Ovary (tissue), 9 donors: Measurements from ENCODE around the gene GUK1. TPM values are rescaled to one million over a fixed set of nuclear protein-coding genes. Genes with fewer than 3 reads are reported as not detected.

Experiments used
- DNase-seq, 5 donors: peaks; one replicate each; pipeline ENCODE4 v3.0.0-alpha.2; 2019 to 2020
- H3K27ac ChIP-seq, 2 donors: fragments of 200-600 bp; one replicate each; pipeline versions ENCODE4 v1.5.1 to v1.8.0; 2019 to 2022
- H3K27me3 ChIP-seq: fragments of 200-600 bp; one replicate; pipeline ENCODE4 v1.8.0; 2022
- H3K36me3 ChIP-seq: fragments of 200-600 bp; sonication (generic); one replicate; pipeline ENCODE4 v1.5.1; 2019
- H3K4me1 ChIP-seq: one replicate; pipeline ENCODE4 v1.8.1; 2013; ENCODE audit warnings: mild to moderate bottlenecking, moderate library complexity; ENCODE audit not compliant: insufficient read depth
- H3K4me3 ChIP-seq: fragments of 200-600 bp; sonication (generic); one replicate; pipeline ENCODE4 v1.5.1; 2017
- H3K9me3 ChIP-seq, 2 donors: fragments of 200-600 bp in 1 of 2; sonication (generic) in 1 of 2; one replicate each; pipeline versions ENCODE4 v1.5.1 to v1.8.1; 2013 to 2019; ENCODE audit warnings: mild to moderate bottlenecking in 1 of 2, moderate library complexity in 1 of 2
- EP300 ChIP-seq: sonication (generic); formaldehyde crosslinking; IDR thresholded peaks from one replicate; pipeline ENCODE4 v1.6.1; 2017; ENCODE audit warnings: antibody characterized with exemption
- POLR2A ChIP-seq: fragments of 450-650 bp; IDR thresholded peaks from one replicate; pipeline ENCODE4 v1.6.1; 2017; ENCODE audit warnings: antibody characterized with exemption, mild to moderate bottlenecking, moderate library complexity
- WGBS, 3 donors: extraction: QIAGEN DNeasy Blood & Tissue Kit in 1 of 3; methylation state at CpG; one replicate each; pipeline versions ENCODE4 v1.1.5 to v1.1.7; 2013 to 2017; 5-methylcytosine and 5-hydroxymethylcytosine counted together
- intact Hi-C, 4 donors: fragments of 100-400 bp; cut with DNase I; formaldehyde crosslinking; loops; one replicate each; pipeline versions ENCODE4 v1.11.0 to v1.15.1; 2022 to 2023
- polyA plus RNA-seq, 2 donors: library from polyadenylated mRNA; stranded (reverse); fragments of 200-250 nt in 1 of 2; fragments of 350-450 nt in 1 of 2; fragmentation: Illumina TruSeq in 1 of 2; extraction: RNeasy Lipid Tissue Mini Kit (QIAGEN cat#74804) in 1 of 2; gene quantifications; one replicate each; pipeline ENCODE4 v1.2.3, GENCODE V29; 2013 to 2014
- total RNA-seq, 7 donors: library from RNA; depleted of rRNA in 2 of 7; stranded (reverse); fragments of >200 nt in 2 of 7; fragmentation: NEBNext Ultra II Directional in 3 of 7; extraction: Animal tissue kit (Norgen Biotek cat#: 25700) in 3 of 7; gene quantifications; one replicate each; pipeline versions ENCODE4 v1.1.0 to v1.2.4, GENCODE V29; 2016 to 2023
- TF ChIP-seq, protein P1 (sequence below), 3 donors: fragments of 450-650 bp in 2 of 3; fragments of 200-600 bp in 1 of 3; IDR thresholded peaks; one replicate each; pipeline versions ENCODE4 v1.5.1 to v1.8.0; 2016 to 2022; ENCODE audit warnings: antibody characterized with exemption in 3 of 3, mild to moderate bottlenecking in 1 of 3
- donor health status: DM: no; HTN: no; CAD: no; lungs with moderate emphysema.
- donor health status: DM: no; HTN: no; CAD: no.
- donor health status: Bipolar disorder and iron deficiency.
- donor health status: DM: yes; HTN: yes; CAD: no.
- donor health status: DM: no; HTN: no; CAD: no.
- donor health status: DM: yes; HTN: yes; CAD: no.

GUK1 gene
- total and polyA plus RNA-seq, 9 donors: 17.7 to 256 (median 171) TPM

DNA sequence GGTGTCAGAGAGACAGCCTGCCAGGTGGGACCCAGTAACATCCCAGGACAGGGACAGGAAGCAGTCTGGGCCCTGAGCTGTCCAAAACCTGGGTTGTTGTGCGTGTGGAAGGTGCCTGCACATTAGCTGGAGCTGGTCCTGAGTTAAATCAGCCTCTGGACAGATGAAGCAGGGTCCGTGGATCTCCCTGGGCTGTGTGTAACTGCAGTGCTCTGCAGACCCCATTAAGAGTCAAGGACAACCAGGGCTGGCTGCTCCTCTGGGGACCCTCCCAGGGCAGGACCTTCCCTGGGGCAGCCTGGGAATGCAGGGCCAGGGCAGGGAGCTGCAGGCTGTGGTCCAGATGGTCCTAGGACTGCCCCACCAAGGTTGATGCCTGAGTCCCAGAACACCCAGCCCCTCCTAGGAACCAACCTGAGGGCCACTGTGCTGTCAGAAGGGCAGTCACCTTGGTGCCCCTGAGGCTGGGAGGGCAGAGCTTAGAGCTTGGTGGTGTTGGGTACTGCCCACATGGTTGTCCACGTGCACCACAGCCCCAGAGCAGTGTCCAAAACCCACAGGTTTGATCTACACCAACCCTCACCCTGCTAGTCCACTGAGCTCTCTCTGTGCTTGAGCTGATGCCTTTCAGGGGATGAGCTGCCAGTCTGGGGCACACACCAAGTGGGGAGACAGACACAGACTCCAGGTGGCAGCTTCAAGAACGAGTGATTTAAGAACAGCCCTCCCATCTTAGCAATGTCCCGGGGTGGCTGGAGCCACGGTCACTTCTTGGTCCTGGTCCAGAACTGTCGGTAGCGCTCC, 33.9 kb upstream of the GUK1 start:
- peaks cover 6% of the 10 kb centered on the region for H3K4me1 ChIP-seq
- H3K27ac ChIP-seq: no peak overlapping the region
- H3K9me3 ChIP-seq: no peaks in the 10 kb centered on the region
- TF ChIP-seq, protein P1, sequence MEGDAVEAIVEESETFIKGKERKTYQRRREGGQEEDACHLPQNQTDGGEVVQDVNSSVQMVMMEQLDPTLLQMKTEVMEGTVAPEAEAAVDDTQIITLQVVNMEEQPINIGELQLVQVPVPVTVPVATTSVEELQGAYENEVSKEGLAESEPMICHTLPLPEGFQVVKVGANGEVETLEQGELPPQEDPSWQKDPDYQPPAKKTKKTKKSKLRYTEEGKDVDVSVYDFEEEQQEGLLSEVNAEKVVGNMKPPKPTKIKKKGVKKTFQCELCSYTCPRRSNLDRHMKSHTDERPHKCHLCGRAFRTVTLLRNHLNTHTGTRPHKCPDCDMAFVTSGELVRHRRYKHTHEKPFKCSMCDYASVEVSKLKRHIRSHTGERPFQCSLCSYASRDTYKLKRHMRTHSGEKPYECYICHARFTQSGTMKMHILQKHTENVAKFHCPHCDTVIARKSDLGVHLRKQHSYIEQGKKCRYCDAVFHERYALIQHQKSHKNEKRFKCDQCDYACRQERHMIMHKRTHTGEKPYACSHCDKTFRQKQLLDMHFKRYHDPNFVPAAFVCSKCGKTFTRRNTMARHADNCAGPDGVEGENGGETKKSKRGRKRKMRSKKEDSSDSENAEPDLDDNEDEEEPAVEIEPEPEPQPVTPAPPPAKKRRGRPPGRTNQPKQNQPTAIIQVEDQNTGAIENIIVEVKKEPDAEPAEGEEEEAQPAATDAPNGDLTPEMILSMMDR (IDR thresholded peaks at IDR 0.05): no peak
- TF ChIP-seq EP300 (no peak), POLR2A (no peak)
- H3K4me3 ChIP-seq: no peak overlapping the region
- no peak for DNase-seq
- 69 to 72% (median 70%) methylated on average over 8 of the region's 8 CpGs for WGBS, 3 donors
- H3K27me3 ChIP-seq: no peaks in the 10 kb centered on the region
- H3K36me3 ChIP-seq: no peaks in the 10 kb centered on the region
- intact Hi-C loops: no loop called here

DNA sequence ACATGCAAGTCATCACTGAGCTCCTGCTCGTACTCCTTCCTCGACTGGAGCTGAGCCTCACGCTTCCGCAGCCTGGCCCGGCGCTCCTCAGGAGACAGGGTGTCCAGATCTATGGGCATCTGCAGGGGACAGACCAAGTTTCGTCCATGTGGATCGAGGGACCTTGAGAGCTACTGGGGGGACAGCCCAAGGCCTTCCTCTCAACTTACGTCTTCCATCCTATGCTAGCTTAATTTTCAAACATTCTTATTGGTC, 33.4 kb upstream of the GUK1 start:
- intact Hi-C loops: no loop called here
- 78 to 86% (median 79%) methylated on average over 9 of the region's 9 CpGs for WGBS, 3 donors

DNA sequence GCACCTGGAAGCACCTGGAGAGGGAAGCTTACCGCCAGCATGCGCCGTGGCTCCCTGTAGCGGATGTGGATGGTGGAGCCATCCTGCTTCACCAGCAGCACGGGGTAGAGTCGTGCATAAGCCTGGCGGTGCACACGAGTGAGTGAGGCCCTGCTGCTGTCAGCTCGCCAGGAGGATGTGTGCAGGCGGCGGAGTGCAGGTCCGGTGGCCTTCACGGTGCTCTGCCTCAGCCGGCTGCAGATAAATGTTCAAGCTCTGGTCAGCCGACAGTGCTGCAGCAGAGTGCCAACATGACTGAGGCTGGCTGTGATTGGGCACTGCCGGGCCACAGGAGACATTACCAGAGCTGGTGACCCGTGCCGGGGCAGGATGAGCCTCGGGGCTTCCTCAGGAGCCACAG, 32.4 kb upstream of the GUK1 start:
- no peaks in the 10 kb centered on the region for H3K27me3 ChIP-seq
- 76 to 89% (median 76%) methylated on average over 18 to 19 of the region's 19 CpGs for WGBS, 3 donors
- peak in 3 of 5 donors; percentile 33 to 55 (median 46) for DNase-seq
- H3K4me3 ChIP-seq: no peak overlapping the region
- TF ChIP-seq EP300 (no peak), POLR2A (no peak)
- TF ChIP-seq, protein P1 (IDR thresholded peaks at IDR 0.05): no peak
- no peaks in the 10 kb centered on the region for H3K9me3 ChIP-seq
- peaks cover 5% of the 10 kb centered on the region for H3K4me1 ChIP-seq
- H3K36me3 ChIP-seq: no peaks in the 10 kb centered on the region
- intact Hi-C loops: loop anchor here in 1 of 4 donors (2.0 kb wide), 1 partner anchor 59 kb away; no protein-coding TSS in a partner anchor
- H3K27ac ChIP-seq: no peak overlapping the region

More for the DNA sequence above, 33.4 kb upstream of the GUK1 start:
- Histone ChIP-seq H3K4me3 (no peak overlapping the region), H3K27ac (no peak overlapping the region), H3K27me3 (no peaks in the 10 kb centered on the region), H3K4me1 (peaks cover 6% of the 10 kb centered on the region), H3K36me3 (no peaks in the 10 kb centered on the region), H3K9me3 (no peaks in the 10 kb centered on the region)
- no peak for TF ChIP-seq EP300
- TF ChIP-seq, protein P1 (IDR thresholded peaks at IDR 0.05): no peak
- TF ChIP-seq POLR2A: no peak
- peak in 1 of 5 donors; percentile 30 for DNase-seq

DNA sequence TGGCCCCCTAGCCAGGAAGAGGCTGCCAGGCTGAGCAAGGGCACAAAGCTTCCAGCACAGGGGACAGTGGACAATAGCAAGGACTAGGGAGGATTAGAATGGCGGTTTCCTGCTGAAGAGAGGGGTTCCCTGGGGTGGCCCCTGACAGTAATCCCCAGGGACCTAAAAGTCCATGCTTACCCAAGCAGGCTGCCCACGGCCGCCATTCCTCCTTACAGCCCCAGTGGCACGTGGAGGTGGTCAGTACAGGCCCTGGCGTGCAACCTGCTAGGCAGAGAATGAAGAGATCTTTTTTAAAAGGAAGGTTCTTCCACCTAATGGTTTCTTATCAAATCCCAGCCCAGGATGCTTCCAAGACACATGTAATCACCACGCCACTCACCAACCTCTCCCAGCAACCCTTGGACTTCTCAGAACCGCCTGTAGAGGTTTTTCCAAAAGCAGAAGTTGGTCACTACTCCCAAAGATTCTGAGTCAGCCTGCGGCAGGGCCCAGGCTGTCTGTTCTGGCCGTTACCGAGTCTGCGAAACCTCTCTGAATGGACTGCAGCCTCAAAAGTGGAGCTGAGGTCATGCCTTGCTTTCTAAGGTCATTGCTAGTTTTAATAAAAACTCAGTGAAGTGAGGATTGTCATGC, 31.9 kb upstream of the GUK1 start:
- TF ChIP-seq POLR2A (no peak), EP300 (no peak)
- TF ChIP-seq, protein P1 (IDR thresholded peaks at IDR 0.05): no peak
- Histone ChIP-seq H3K36me3 (no peaks in the 10 kb centered on the region), H3K9me3 (no peaks in the 10 kb centered on the region), H3K4me3 (peak overlapping the region; percentile 72), H3K27me3 (no peaks in the 10 kb centered on the region), H3K4me1 (peaks cover 5% of the 10 kb centered on the region), H3K27ac (peak overlapping the region; percentile 74)
- intact Hi-C loops: loop anchor here in 1 of 4 donors (2.0 kb wide), 1 partner anchor 59 kb away; no protein-coding TSS in a partner anchor
- WGBS, 3 donors: 74 to 76% (median 75%) methylated on average over 11 of the region's 11 CpGs
- DNase-seq: peak in 1 of 5 donors; percentile 31
